Prostate gland (tissue), 2 donors: ENCODE results near the gene NAPEPLD.

Experiments used
- CTCF ChIP-seq, 4 experiments: fragments of 200-600 bp in 2 of 4; fragments of 450-650 bp in 2 of 4; sonication (generic) in 2 of 4; IDR thresholded peaks; 1 replicate in 3 of 4; 2 replicates in 1 of 4; pipeline ENCODE4 v1.5.1; 2016 to 2019; ENCODE audit warnings: antibody characterized with exemption in 4 of 4, mild to moderate bottlenecking in 2 of 4, moderate library complexity in 2 of 4
- POLR2A ChIP-seq: fragments of 450-650 bp; IDR thresholded peaks from one replicate; pipeline ENCODE4 v1.6.1; 2016; ENCODE audit warnings: antibody characterized with exemption, mild to moderate bottlenecking
- POLR2AphosphoS5 ChIP-seq: sonication (generic); formaldehyde crosslinking; IDR thresholded peaks from one replicate; pipeline ENCODE4 v1.6.1; 2017; ENCODE audit warnings: antibody characterized with exemption

- TF ChIP-seq POLR2A, result no peak
- no peak for TF ChIP-seq CTCF (IDR thresholded peaks at IDR 0.05)
- TF ChIP-seq POLR2AphosphoS5, result no peak
These were observed 66.4 kb downstream of the NAPEPLD start for GRCh38 chr7:103082497-103082896.
